Loucy (cell line): ENCODE results near the gene PADI3.

Source experiments
- H2AFZ ChIP-seq: fragments of 200-600 bp; sonication (generic); 2 replicates; pipeline ENCODE4 v1.6.0; 2016; ENCODE audit warnings: antibody characterized with exemption, mild to moderate bottlenecking, low read length, moderate library complexity
- H3F3A ChIP-seq: fragments of 200-600 bp; 2 replicates; pipeline ENCODE4 v1.6.0; 2016; ENCODE audit warnings: antibody characterized with exemption, low read depth, mild to moderate bottlenecking
- H3K27me3 ChIP-seq: fragments of 200-600 bp; sonication (generic); 2 replicates; pipeline ENCODE4 v1.6.1; 2014; ENCODE audit warnings: low read length, mild to moderate bottlenecking; ENCODE audit not compliant: insufficient read depth, poor library complexity, severe bottlenecking
- H3K36me3 ChIP-seq: fragments of 200-600 bp; sonication (generic); 2 replicates; pipeline ENCODE4 v1.6.1; 2016; ENCODE audit warnings: low read length; ENCODE audit not compliant: insufficient read depth
- H3K4me1 ChIP-seq: fragments of 200-600 bp; sonication (generic); 2 replicates; pipeline ENCODE4 v1.5.1; 2014; ENCODE audit warnings: low read length, mild to moderate bottlenecking; ENCODE audit not compliant: insufficient read depth, poor library complexity, severe bottlenecking
- H3K4me2 ChIP-seq: fragments of 200-600 bp; sonication (generic); 2 replicates; pipeline ENCODE4 v1.6.0; 2014; ENCODE audit warnings: antibody characterized with exemption, low read length, low read depth, mild to moderate bottlenecking; ENCODE audit not compliant: poor library complexity, severe bottlenecking
- H3K4me3 ChIP-seq: fragments of 200-600 bp; sonication (generic); 2 replicates; pipeline ENCODE4 v1.5.1; 2014; ENCODE audit warnings: low read length, mild to moderate bottlenecking, mixed read lengths; ENCODE audit not compliant: poor library complexity, severe bottlenecking
- H3K79me2 ChIP-seq: fragments of 200-600 bp; sonication (generic); 2 replicates; pipeline ENCODE4 v1.6.1; 2014; ENCODE audit warnings: low read length; ENCODE audit not compliant: insufficient read depth
- H3K9ac ChIP-seq: fragments of 200-600 bp; sonication (generic); 2 replicates; pipeline ENCODE4 v1.6.0; 2014; ENCODE audit warnings: mild to moderate bottlenecking, low read depth, low read length, moderate library complexity; ENCODE audit not compliant: poor library complexity, severe bottlenecking
- H3K9me2 ChIP-seq: fragments of 200-600 bp; sonication (generic); replicated peaks from 2 replicates; pipeline ENCODE4 v1.6.1; 2016; ENCODE audit warnings: low read depth, low read length, mixed read lengths
- H3K9me3 ChIP-seq: fragments of 200-600 bp; sonication (generic); 2 replicates; pipeline ENCODE4 v1.6.1; 2014; ENCODE audit warnings: mild to moderate bottlenecking, antibody characterized with exemption, low read length, low read depth; ENCODE audit not compliant: insufficient read depth
- H4K20me1 ChIP-seq: fragments of 200-600 bp; sonication (generic); 2 replicates; pipeline ENCODE4 v1.6.0; 2014; ENCODE audit warnings: antibody characterized with exemption, low read length, mild to moderate bottlenecking; ENCODE audit not compliant: insufficient read depth, poor library complexity, severe bottlenecking
- EZH2phosphoT487 ChIP-seq: fragments of 200-600 bp; IDR thresholded peaks from 2 replicates; pipeline ENCODE4 v1.6.1; 2018; ENCODE audit warnings: antibody characterized with exemption, mild to moderate bottlenecking, moderate library complexity, borderline replicate concordance
- TF ChIP-seq, protein P1 (sequence below): fragments of 200-600 bp; sonication (generic); conservative IDR thresholded peaks from 2 replicates; pipeline ENCODE4 v1.5.1; 2014; ENCODE audit warnings: mild to moderate bottlenecking, antibody characterized with exemption, low read length

The PADI3 gene

DNA sequence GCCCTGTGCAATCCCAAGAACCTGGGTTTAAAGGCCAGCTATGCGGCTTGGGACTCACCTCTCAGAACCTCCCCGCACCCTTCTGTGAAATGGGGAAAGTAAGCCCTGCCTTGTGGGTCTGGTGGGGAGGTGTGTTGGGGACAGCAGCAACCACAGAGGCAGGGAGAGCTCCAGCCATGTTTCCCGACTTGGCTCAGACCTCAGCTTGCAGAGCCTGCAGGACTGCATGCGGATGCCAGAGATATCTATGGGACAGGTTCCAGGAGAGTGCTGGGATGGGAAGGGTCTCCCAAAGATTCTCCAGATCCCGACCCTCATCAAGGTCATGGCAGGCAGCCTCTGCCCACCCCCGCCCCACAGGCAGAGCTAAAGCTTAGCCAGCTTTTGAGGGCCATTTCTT, 23.8 kb upstream of the PADI3 start:
- no peak overlapping the region for H3K9ac ChIP-seq
- H3K79me2 ChIP-seq: no peaks in the 10 kb centered on the region
- no peaks in the 10 kb centered on the region for H3K4me1 ChIP-seq
- no peaks in the 10 kb centered on the region for H3K27me3 ChIP-seq
- no peaks in the 10 kb centered on the region for H3F3A ChIP-seq
- H3K4me2 ChIP-seq: no peak overlapping the region
- no peak overlapping the region for H3K4me3 ChIP-seq
- no peak overlapping the region for H2AFZ ChIP-seq
- no peaks in the 10 kb centered on the region for H4K20me1 ChIP-seq
- no peaks in the 10 kb centered on the region for H3K9me3 ChIP-seq
- H3K36me3 ChIP-seq: no peaks in the 10 kb centered on the region
- no peaks in the 10 kb centered on the region for H3K9me2 ChIP-seq
- TF ChIP-seq, protein P1, sequence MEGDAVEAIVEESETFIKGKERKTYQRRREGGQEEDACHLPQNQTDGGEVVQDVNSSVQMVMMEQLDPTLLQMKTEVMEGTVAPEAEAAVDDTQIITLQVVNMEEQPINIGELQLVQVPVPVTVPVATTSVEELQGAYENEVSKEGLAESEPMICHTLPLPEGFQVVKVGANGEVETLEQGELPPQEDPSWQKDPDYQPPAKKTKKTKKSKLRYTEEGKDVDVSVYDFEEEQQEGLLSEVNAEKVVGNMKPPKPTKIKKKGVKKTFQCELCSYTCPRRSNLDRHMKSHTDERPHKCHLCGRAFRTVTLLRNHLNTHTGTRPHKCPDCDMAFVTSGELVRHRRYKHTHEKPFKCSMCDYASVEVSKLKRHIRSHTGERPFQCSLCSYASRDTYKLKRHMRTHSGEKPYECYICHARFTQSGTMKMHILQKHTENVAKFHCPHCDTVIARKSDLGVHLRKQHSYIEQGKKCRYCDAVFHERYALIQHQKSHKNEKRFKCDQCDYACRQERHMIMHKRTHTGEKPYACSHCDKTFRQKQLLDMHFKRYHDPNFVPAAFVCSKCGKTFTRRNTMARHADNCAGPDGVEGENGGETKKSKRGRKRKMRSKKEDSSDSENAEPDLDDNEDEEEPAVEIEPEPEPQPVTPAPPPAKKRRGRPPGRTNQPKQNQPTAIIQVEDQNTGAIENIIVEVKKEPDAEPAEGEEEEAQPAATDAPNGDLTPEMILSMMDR: no peak
- no peak for TF ChIP-seq EZH2phosphoT487

DNA sequence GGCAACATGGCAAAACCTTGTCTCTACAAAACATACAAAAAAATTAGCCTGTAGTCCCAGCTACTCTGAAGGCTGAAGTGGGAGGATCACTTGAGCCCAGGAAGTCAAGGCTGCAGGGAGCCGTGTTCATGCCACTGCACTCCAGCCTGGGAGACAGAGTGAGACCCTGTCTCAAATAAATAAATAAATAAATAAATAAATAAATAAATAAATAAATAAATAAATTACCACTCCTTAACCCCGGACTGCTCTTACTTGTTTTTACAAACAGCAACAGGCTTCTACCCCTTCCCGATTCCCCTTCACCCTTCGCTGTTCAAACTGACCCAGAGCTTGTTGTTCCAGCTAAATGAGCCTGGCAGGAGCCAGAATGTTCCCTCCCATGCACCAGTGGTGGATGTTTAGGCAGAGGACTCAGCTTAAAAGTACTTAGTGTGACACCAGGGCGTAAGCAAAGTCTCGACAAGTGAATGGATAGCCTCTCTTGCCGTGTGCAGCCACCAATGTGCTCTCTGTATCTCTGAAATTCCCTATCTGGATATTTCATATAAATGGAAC, 21.5 kb upstream of the PADI3 start:
- Histone ChIP-seq H3K4me2 (no peak overlapping the region), H3K79me2 (no peaks in the 10 kb centered on the region), H3K9ac (no peak overlapping the region), H3F3A (no peaks in the 10 kb centered on the region), H4K20me1 (no peaks in the 10 kb centered on the region), H3K9me2 (no peaks in the 10 kb centered on the region), H2AFZ (no peak overlapping the region), H3K27me3 (no peaks in the 10 kb centered on the region), H3K36me3 (no peaks in the 10 kb centered on the region), H3K4me1 (no peaks in the 10 kb centered on the region), H3K4me3 (no peak overlapping the region), H3K9me3 (no peaks in the 10 kb centered on the region)
- TF ChIP-seq, protein P1: no peak
- TF ChIP-seq EZH2phosphoT487: no peak

- Histone ChIP-seq H3K9me3 (no peaks in the 10 kb centered on the region), H3K9ac (no peak overlapping the region), H3K36me3 (no peaks in the 10 kb centered on the region), H3F3A (no peaks in the 10 kb centered on the region), H3K79me2 (no peaks in the 10 kb centered on the region), H3K9me2 (no peaks in the 10 kb centered on the region), H2AFZ (no peak overlapping the region), H3K4me3 (no peak overlapping the region), H3K4me1 (peaks cover 9% of the 10 kb centered on the region), H3K4me2 (no peak overlapping the region), H3K27me3 (no peaks in the 10 kb centered on the region), H4K20me1 (no peaks in the 10 kb centered on the region)
- TF ChIP-seq EZH2phosphoT487: no peak
- TF ChIP-seq, protein P1: no peak
These were observed 20.3 kb upstream of the PADI3 start for GRCh38 chr1:17228619-17229018.
